B cell (primary cell): ENCODE measurements around the gene KBTBD12. TPM values are rescaled to one million over a fixed set of nuclear protein-coding genes. Genes with fewer than 3 reads are reported as not detected.

Experiments
- ATAC-seq: fragments of 200-7000 bp; cut with Tn5 transposase; one replicate; pipeline ENCODE4 v1.10.0; 2021; ENCODE audit warnings: low read depth, mild to moderate bottlenecking, moderate number of reproducible peaks, moderate library complexity
- CTCF ChIA-PET: fragments of 350-600 bp; sonication (Branson Sonifier 250); formaldehyde crosslinking; loops from one replicate; lab custom pipeline; 2021; ENCODE audit warnings: antibody characterized with exemption, inconsistent platforms; lab: Charles Lee
- POLR2A ChIA-PET: fragments of 350-600 bp; sonication (Branson Sonifier 250); formaldehyde crosslinking; loops from one replicate; lab custom pipeline; 2021; ENCODE audit warnings: antibody characterized with exemption; lab: Charles Lee
- DNase-seq: peaks from one replicate; pipeline ENCODE4 v3.0.0; 2013
- H2AFZ ChIP-seq: 2 replicates; pipeline ENCODE4 v1.6.1; 2012; ENCODE audit warnings: mild to moderate bottlenecking, low read depth, low read length; ENCODE audit not compliant: insufficient read depth, poor library complexity, severe bottlenecking
- H3K27ac ChIP-seq, 2 donors: 1 replicate in 1 of 2; 2 replicates in 1 of 2; pipeline ENCODE4 v1.5.1; 2012 to 2013; ENCODE audit warnings: low read length in 2 of 2, mild to moderate bottlenecking in 2 of 2, moderate library complexity in 1 of 2
- H3K27me3 ChIP-seq, 4 experiments: fragments of 200-600 bp in 1 of 4; sonication (generic) in 1 of 4; replicated peaks in 1 of 4; 1 replicate in 2 of 4; 2 replicates in 2 of 4; pipeline versions ENCODE4 v1.6.1 to v1.7.0; 2013 to 2016; ENCODE audit warnings: low read length in 3 of 4, mild to moderate bottlenecking in 2 of 4, mixed read lengths in 1 of 4, moderate library complexity in 1 of 4; ENCODE audit not compliant: insufficient read depth in 4 of 4, control insufficient read depth in 3 of 4; ENCODE audit errors: control extremely low read depth in 1 of 4
- H3K36me3 ChIP-seq, 2 experiments: replicated peaks in 1 of 2; 1 replicate in 1 of 2; 2 replicates in 1 of 2; pipeline versions ENCODE4 v1.6.1 to v1.7.1; 2013; ENCODE audit warnings: low read length in 1 of 2; ENCODE audit not compliant: insufficient read depth in 2 of 2, control insufficient read depth in 1 of 2; ENCODE audit errors: control extremely low read depth in 1 of 2, extremely low read depth in 1 of 2
- H3K4me1 ChIP-seq, 2 donors: fragments of 200-600 bp in 1 of 2; sonication (generic) in 1 of 2; 1 replicate in 1 of 2; 2 replicates in 1 of 2; pipeline versions ENCODE4 v1.5.1 to v1.6.1; 2013 to 2017; ENCODE audit warnings: low read length in 2 of 2; ENCODE audit not compliant: control insufficient read depth in 2 of 2, insufficient read depth in 2 of 2
- H3K4me2 ChIP-seq: replicated peaks from 2 replicates; pipeline ENCODE3; 2012; ENCODE audit warnings: mild to moderate bottlenecking, low read depth, low read length; ENCODE audit not compliant: poor library complexity, severe bottlenecking
- H3K4me3 ChIP-seq, 5 experiments: fragments of 200-600 bp in 1 of 5; sonication (generic) in 1 of 5; 1 replicate in 3 of 5; 2 replicates in 2 of 5; pipeline versions ENCODE4 v1.5.1 to v1.7.0; 2011 to 2016; ENCODE audit warnings: low read length in 4 of 5, mild to moderate bottlenecking in 4 of 5, low read depth in 2 of 5, control low read depth in 1 of 5, moderate library complexity in 1 of 5; ENCODE audit not compliant: insufficient read depth in 1 of 5; ENCODE audit errors: control extremely low read depth in 1 of 5, extremely low read depth in 1 of 5
- H3K79me2 ChIP-seq: fragments of 200-600 bp; sonication (generic); one replicate; pipeline ENCODE4 v1.6.0; 2016; ENCODE audit warnings: low read length; ENCODE audit not compliant: control insufficient read depth, insufficient read depth
- H3K9ac ChIP-seq: fragments of 200-600 bp; sonication (generic); 2 replicates; pipeline ENCODE4 v1.6.1; 2017; ENCODE audit warnings: mild to moderate bottlenecking, low read length, moderate library complexity
- H3K9me3 ChIP-seq, 3 donors: one replicate each; pipeline versions ENCODE4 v1.6.1 to v1.7.1; 2013; ENCODE audit warnings: low read length in 2 of 3; ENCODE audit not compliant: control insufficient read depth in 2 of 3, insufficient read depth in 1 of 3; ENCODE audit errors: control extremely low read depth in 1 of 3
- H4K20me1 ChIP-seq: 2 replicates; pipeline ENCODE4 v1.6.0; 2012; ENCODE audit warnings: mild to moderate bottlenecking, low read length; ENCODE audit not compliant: insufficient read depth, control insufficient read depth, poor library complexity, severe bottlenecking
- H3K27ac Mint-ChIP-seq: one replicate; pipeline ENCODE4 v1.8.0; 2021; ENCODE audit warnings: mixed read lengths
- H3K27me3 Mint-ChIP-seq: one replicate; pipeline ENCODE4 v1.8.0; 2021; ENCODE audit warnings: mixed read lengths
- H3K4me1 Mint-ChIP-seq: one replicate; pipeline ENCODE4 v1.8.0; 2021; ENCODE audit warnings: mixed read lengths
- H3K4me3 Mint-ChIP-seq: one replicate; pipeline ENCODE4 v1.8.0; 2021; ENCODE audit warnings: mixed read lengths
- H3K9me3 Mint-ChIP-seq: one replicate; pipeline ENCODE4 v1.8.0; 2022; ENCODE audit warnings: mixed read lengths; ENCODE audit not compliant: insufficient read depth
- EZH2 ChIP-seq: IDR thresholded peaks from 2 replicates; pipeline ENCODE4 v1.6.1; 2012; ENCODE audit warnings: borderline replicate concordance, low read depth, mild to moderate bottlenecking, moderate library complexity, low read length; ENCODE audit not compliant: insufficient read depth, poor library complexity, severe bottlenecking
- WGBS: methylation state at CpG from one replicate; pipeline ENCODE4 v1.1.5; 2013; ENCODE audit warnings: missing lambda C conversion rate; ENCODE audit not compliant: insufficient coverage; 5-methylcytosine and 5-hydroxymethylcytosine counted together
- intact Hi-C: fragments of 100-400 bp; cut with micrococcal nuclease; formaldehyde crosslinking; loops from one replicate; pipeline ENCODE4 v1.10.0; 2022
- polyA plus RNA-seq: library from polyadenylated mRNA; depleted of rRNA; stranded (reverse); fragments of >200 nt; gene quantifications from 2 replicates; pipeline ENCODE4 v1.2.3, GENCODE V29; 2012
- total RNA-seq, 2 donors: library from RNA; stranded (reverse); fragments of 120-200 nt in 1 of 2; gene quantifications; 1 replicate in 1 of 2; 2 replicates in 1 of 2; pipeline versions ENCODE4 v1.2.3 to v1.2.4, GENCODE V29; 2013 to 2022
- TF ChIP-seq, protein P1 (sequence below): fragments of 200-600 bp; IDR thresholded peaks from one replicate; pipeline ENCODE4 v1.8.0; 2022; ENCODE audit warnings: antibody characterized with exemption, mild to moderate bottlenecking

The KBTBD12 gene
- total and polyA plus RNA-seq, 2 donors (not counting 1 experiment from before 2014, with no cell fraction given) = 0.22 TPM; not detected in 1

DNA sequence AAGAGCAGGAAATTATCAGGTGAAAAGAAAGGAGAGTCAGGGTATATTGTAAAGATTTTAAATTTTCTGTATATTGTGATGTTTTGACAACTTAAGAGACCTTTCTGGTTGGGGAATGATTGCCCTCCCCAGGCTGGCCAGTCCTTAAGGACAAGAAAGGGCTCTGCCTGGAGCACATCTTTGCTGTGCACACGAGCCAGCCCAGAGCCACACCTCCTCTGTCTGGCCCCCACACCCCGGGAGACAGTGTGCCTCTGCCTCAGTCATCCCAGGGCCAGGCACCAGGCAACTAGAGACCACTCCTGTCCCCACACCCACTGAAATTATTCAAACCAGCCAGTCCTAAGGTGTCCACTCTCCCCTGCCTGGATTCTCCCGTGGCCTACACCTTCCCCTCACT lies 67.1 kb downstream of the KBTBD12 start:
- H3K4me2 ChIP-seq = no peak overlapping the region
- no peak for TF ChIP-seq EZH2
- TF ChIP-seq, protein P1, sequence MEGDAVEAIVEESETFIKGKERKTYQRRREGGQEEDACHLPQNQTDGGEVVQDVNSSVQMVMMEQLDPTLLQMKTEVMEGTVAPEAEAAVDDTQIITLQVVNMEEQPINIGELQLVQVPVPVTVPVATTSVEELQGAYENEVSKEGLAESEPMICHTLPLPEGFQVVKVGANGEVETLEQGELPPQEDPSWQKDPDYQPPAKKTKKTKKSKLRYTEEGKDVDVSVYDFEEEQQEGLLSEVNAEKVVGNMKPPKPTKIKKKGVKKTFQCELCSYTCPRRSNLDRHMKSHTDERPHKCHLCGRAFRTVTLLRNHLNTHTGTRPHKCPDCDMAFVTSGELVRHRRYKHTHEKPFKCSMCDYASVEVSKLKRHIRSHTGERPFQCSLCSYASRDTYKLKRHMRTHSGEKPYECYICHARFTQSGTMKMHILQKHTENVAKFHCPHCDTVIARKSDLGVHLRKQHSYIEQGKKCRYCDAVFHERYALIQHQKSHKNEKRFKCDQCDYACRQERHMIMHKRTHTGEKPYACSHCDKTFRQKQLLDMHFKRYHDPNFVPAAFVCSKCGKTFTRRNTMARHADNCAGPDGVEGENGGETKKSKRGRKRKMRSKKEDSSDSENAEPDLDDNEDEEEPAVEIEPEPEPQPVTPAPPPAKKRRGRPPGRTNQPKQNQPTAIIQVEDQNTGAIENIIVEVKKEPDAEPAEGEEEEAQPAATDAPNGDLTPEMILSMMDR = no peak
- WGBS = 100% methylated on average over 2 of the region's 3 CpGs
- DNase-seq (no peak), ATAC-seq (no peak)
- Mint-ChIP-seq H3K27ac (no peak overlapping the region), H3K4me1 (no peaks in the 10 kb centered on the region), H3K4me3 (no peak overlapping the region), H3K9me3 (no peaks in the 10 kb centered on the region), H3K27me3 (peaks cover 12% of the 10 kb centered on the region)
- no peaks in the 10 kb centered on the region for H3K4me1 ChIP-seq
- H3K9ac ChIP-seq = no peak overlapping the region
- no peaks in the 10 kb centered on the region for H4K20me1 ChIP-seq
- no peak overlapping the region for H3K4me3 ChIP-seq
- no peaks in the 10 kb centered on the region for H3K36me3 ChIP-seq
- no peaks in the 10 kb centered on the region for H3K79me2 ChIP-seq
- H2AFZ ChIP-seq = no peak overlapping the region
- CTCF ChIA-PET = no interaction called here
- intact Hi-C loops = no loop called here
- POLR2A ChIA-PET = no interaction called here
- H3K27me3 ChIP-seq = peaks cover 0 to 2% (median 0%) of the 10 kb centered on the region in 4 experiments
- H3K27ac ChIP-seq = no peak overlapping the region
- H3K9me3 ChIP-seq = no peaks in the 10 kb centered on the region

DNA sequence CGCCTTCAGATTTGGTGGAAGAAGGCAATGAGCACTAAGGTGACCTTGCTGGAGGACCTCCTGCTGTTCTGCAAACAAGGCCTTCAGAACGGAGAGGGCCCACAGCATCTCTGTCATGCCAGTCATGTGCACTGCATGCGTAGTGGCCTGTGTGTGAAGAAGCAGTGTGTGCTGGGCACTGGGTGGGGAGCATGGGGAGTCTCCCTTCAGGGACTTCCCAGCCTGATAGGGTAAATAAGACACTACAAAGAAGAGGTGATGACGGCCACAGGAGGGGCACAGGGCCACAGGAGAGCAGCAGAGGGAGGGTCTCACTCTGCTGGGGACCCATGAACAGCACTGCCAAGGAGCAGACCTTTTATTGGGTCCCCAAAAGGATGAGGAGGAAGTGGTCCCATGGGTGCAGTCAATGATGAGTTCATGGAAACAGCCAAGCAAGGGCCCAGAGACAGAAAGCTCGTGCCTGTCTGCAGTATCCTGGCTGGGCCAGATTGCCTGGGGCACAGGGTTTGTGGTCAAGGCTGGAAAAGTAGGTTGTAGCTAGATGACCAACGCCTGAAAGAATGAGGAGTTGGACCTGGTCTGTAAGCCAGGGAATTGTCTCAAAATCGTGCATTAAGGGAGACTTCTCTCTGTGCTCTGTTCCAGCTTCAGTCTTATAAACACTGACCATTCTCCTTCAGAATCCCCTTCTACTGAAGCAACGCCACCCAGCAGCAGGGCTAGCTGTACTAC lies 69.4 kb downstream of the KBTBD12 start:
- Mint-ChIP-seq H3K9me3 (no peaks in the 10 kb centered on the region), H3K4me1 (no peaks in the 10 kb centered on the region), H3K27ac (no peak overlapping the region), H3K27me3 (peaks cover 9% of the 10 kb centered on the region), H3K4me3 (no peak overlapping the region)
- no peak overlapping the region for H3K27ac ChIP-seq
- ATAC-seq = no peak
- H3K27me3 ChIP-seq = no peaks in the 10 kb centered on the region
- no peaks in the 10 kb centered on the region for H3K79me2 ChIP-seq
- 88% methylated on average over 8 of the region's 8 CpGs for WGBS
- CTCF ChIA-PET = no interaction called here
- H2AFZ ChIP-seq = no peak overlapping the region
- H3K4me3 ChIP-seq = no peak overlapping the region
- H3K36me3 ChIP-seq = no peaks in the 10 kb centered on the region
- POLR2A ChIA-PET = no interaction called here
- H3K4me2 ChIP-seq = no peak overlapping the region
- no peak for DNase-seq
- no peaks in the 10 kb centered on the region for H4K20me1 ChIP-seq
- no peak overlapping the region for H3K9ac ChIP-seq
- intact Hi-C loops = no loop called here
- H3K9me3 ChIP-seq = no peaks in the 10 kb centered on the region
- TF ChIP-seq EZH2 = no peak
- TF ChIP-seq, protein P1 = no peak
- H3K4me1 ChIP-seq = no peaks in the 10 kb centered on the region
